ENCODE measurements around the gene ZFTA.
"Not testable (repeated sequence)": the region's sequence is repeated elsewhere in the genome, so short reads cannot be mapped to it uniquely, and the experiment has no call there.

Gene ZFTA

DNA sequence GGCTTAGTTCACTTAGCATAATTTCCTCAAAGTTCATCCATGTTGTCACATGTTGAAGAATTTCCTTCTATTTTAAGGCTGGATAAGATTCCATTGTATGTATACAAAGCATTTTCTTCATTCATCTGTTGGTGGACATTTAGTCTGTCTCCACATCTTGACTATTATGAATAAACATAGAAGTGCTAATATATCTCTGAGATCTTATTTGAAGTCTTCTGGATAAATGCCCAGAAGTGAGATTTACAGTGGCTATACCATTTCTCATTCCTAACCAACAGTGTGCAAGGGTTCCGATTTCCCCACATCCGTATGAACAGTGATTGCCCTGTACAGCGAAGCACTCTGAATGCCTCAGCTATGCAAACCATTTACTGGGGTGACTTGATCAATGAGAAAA lies 6.6 kb upstream of the ZFTA start:
- DNase-seq (ENCODE audit: low spot score) = no peak

DNA sequence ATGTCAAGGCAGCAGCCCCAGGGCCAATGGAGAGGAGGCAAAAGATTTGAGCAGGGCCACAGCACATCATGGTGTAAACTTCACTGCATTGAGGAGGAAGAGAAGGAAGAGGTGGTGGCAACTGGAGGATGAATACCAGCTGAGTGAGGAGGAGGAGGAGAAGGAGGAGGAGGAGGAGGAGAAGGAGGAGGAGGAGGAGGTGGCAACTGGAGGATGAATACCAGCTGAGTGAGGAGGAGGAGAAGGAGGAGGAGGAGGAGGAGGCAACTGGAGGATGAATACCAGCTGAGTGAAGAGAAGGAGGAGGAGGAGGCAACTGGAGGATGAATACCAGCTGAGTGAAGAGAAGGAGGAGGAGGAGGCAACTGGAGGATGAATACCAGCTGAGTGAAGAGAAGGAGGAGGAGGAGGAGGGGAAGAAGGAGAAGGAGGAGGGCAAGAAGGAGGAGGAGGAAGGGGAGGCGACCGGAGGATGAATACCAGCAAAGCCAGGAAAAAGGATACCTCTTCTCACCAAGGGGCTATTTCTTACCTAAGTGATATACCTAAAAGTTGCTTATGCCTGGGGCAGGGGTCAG lies 3.3 kb upstream of the ZFTA start:
- not testable (repeated sequence) for DNase-seq (ENCODE audit: low spot score)

DNA sequence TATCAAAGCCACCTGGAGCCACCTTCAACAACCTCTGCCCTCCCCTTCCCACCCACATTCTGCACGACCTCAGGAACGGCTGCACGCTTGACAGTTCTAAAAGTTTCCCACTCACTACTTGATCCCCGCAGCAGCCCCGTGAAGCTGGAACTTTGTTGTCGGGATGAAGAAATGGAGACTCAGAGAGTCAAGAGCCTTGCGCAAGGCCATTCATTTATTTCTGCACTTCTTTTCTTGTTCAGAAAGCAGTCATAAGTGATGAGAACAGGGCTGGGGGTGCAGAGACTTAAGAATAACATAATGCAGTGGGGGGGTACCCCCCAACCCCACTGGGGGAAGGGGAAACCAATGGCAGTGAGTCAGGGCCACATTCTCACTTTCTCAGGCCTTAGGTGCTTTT lies 2.2 kb upstream of the ZFTA start:
- DNase-seq (ENCODE audit: low spot score) = no peak

DNA sequence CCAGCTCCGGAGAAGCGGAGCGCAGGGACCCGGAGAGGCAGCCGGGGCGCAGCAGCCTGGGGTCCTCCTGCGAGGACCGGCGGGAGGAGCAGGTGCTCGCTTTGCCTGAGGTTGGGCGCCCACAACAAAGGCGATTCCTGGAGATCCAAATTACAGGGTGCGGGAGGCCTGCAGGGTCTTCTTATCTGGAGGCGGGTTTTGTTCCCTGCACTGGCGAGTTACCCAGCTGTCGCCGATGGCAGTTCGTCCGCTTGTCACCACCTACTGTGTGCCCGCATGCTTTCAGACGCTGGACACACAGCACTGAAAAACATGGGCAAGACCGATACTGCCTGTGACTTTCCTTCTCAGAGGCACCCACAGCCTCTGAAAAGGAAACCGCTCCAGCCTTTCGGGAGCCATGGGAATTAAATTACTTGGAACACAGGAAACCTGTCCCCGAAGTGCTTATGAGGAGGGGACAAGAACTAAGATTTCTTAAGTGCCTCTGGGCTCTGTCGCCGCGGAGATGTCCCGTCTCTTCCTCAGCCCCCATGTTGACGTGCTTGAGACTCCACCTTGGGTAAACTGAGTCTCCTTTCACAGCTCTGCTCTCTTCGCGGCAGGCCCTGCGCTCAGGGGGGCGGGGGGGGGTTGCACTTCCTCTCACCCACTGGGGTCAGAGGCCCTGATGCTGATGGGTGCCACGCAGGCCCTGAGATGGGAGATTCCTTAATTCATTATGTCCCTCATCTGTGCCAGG lies 1.3 kb upstream of the ZFTA start:
- no peak for DNase-seq (ENCODE audit: low spot score)

DNA sequence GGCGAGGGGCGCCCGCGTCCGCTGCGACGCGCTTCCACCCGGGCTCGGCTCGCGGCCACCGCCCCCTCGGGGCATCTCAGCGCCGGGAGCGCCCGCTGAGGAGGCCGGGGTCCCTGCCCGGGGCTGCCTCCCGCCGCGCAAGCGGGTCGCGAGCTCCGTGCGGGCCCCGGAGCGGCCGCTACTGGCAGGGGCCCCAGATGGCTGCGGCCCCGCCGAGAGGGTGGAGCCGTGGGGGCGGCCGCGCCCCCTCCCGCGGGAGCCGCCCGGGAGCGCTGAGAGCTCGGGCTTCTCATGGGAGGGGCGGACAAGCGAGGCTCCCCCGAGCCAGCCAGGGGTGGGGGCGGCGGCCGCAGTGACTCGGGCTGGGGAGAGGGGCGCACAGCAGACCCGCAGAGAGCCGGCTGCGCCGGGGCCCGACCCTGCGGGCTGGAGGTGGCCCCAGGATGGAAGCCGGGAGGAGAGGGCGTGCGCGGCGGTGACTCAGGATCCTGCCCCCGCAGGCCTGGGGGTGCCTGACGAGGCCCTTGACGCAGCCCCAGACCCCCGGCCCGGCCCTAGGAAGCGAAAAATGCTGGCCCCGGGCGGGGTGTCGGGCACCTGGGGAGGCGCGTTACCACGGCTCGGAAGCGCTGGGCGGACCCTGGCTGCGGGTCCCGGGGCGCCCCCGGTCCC lies 603 bp upstream of the ZFTA start:
- peak; percentile 45 for DNase-seq (ENCODE audit: low spot score)

DNA sequence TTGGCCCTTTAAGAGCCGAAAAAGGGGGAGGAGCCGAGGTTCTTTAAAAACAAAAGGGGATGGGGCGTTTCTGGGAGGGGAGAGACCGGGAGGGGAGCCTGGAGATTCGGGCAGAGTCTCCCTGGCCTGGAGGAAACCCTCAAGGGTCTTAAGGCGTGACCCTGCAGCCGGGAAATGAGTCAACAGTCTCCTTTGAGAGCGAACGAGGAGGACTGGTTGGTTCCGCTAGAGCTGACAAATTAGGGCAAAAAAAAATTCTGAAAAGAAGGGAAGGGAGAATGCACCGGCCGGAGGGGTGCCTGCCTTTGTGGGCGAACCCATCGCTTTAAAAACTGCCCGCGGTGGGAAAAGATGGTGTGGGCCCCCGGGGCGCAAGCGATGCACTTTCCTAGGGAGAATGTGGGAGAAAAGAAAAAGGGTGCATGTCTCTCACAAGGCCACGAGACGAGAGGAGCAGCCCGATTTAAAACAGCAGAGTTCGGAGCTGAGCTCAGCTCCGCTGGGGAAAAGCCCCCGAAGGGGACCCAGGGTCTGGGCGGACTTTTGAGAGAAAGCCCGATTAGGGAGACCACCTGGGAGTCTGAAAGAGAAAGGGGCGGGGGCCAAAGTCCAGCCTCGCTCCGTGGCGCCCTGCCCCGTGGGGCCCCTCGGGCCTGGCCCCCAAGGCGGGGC lies 874 bp downstream of the ZFTA start:
- peak; percentile 81 for DNase-seq (ENCODE audit: low spot score)

DNA sequence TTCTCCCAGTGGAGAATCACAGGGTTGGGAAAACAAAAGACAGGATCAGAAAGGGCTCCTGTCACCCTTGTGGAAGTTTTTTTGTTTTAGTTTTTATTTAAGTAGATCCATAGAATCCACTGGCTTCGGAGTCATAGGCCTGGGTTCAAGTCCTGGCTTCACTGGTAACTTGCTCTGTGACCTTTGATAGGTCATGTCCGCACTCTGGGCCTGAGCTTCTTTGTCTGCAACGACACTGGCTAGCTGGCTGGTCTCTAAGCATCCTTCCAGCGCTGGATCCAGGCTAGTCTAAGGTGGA lies 1.4 kb downstream of the ZFTA start:
- DNase-seq (ENCODE audit: low spot score) = no peak

DNA sequence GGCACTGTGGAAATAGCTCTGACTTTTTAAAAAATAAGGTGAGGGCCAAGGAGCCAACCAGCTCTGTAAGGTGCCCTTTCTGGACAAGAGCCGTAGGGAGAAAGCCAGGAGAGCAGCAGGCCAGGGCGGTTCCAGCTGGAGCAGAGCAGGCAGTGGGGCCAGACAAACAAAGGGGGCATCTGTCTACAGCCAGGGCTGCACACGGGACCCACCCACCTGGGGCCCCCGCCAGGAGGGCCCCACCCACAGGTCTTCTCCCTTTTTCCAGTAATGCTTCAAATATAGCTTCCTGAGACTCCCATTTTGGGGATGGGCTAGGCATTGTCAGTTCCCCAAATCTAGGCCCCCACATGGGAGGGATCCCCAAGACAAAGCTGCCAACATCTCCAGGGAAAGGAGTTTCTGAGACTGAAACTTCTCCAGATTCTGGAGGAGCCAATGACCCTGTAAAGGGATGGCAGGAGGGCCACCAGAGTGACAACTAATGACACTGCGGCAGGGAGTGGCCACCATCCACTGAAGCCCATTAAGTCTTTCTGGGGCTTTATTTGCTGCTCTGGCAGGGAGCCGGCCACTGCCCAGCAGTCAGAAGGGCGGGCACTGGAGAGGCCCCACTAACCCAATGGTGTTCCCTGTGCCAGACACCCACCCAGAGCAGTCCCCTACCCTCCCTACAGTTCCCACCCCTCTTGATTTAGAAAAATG lies 1.9 kb downstream of the ZFTA start:
- DNase-seq (ENCODE audit: low spot score) = no peak

DNA sequence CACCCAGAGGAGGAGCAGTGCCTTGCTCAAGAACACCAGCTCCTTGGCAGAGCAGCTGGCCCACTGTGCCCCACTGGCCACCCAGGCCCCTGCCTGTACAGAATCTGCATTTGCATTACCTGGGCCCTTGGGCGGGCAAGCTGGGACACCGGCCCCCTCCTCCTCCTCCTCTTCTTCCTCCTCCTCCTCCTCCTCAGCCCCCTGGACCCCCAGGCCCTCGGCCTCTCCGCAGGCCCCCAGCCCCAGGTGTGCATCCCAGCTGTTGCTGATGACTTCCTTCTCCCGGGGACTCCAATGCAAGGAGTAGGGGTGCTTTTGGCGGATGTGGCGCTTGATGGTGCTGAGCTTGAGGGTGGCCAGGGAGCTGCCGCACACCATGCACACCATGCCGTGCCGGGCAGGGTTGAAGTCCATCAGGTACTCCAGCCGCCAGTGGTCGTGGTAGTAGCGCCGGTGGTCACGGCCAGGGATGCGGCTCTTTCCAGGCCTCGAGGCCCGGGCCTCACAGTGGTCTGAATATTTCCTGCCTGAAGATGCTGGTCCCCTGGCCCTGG lies 2.8 kb downstream of the ZFTA start:
- DNase-seq (ENCODE audit: low spot score) = no peak

DNA sequence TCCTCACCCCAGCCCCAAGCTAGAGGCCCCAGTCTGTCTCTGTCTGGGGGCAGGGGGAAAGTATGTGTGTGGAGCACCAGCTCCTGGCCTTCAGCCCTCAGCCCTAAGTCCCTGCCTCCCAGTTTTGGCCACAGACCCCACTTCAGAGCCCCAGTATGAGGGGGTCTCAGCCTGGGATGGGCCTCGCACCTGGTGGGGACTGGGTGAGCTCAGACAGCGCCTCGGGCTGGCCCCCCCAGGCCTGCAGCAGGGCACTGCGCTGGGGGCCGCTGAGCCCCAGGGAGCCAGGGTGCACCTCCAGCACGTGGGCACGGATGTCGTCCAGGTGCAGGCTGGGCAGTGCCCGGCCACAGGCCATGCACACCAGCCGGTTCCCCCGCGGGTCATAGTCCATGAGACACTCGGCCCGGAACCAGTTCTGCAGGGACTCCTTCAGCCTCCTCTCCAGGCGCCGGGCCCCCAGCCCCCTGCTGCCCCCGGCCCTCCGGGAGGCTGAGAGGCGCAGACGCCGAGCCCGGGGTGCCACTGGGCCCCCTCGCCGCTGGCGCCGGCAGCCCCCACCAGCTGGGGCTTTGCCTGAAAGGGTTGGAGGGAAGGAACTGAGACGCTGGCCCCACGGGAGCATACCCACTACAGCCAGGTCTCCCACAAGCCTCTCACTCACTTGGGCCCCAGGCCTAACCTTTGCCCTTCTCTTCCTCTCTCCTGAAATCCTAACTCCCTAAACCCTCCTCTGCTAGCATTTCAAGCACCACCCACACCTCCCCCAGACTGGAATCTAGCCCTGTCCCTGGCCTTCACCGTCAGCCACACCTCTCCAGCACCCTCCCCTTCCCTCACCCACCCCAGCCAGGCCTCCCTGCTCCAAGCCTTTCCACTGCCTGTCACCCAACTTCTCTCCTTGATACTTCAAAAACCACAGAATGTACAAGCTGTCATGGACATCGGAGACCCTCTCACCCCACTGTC lies 3.6 kb downstream of the ZFTA start:
- no peak for DNase-seq (ENCODE audit: low spot score)

DNA sequence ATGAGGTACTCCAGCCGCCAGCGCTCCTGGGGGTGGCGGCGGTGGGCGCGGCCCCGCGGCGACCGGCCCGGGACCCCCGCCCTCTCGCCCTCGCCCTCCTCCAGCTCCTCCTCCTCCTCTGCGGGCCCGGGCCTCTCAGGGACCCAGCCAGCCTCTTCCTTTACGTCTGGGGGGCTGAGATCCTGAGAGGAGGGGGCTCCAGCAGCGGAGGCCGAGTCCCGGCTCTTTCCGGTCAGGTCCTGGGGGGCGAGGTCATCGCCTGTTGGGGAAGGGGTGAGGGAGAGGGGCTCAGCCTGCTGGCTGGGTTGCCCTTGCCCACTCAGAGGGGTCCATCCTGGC lies 4.3 kb downstream of the ZFTA start:
- DNase-seq (ENCODE audit: low spot score) = no peak

DNA sequence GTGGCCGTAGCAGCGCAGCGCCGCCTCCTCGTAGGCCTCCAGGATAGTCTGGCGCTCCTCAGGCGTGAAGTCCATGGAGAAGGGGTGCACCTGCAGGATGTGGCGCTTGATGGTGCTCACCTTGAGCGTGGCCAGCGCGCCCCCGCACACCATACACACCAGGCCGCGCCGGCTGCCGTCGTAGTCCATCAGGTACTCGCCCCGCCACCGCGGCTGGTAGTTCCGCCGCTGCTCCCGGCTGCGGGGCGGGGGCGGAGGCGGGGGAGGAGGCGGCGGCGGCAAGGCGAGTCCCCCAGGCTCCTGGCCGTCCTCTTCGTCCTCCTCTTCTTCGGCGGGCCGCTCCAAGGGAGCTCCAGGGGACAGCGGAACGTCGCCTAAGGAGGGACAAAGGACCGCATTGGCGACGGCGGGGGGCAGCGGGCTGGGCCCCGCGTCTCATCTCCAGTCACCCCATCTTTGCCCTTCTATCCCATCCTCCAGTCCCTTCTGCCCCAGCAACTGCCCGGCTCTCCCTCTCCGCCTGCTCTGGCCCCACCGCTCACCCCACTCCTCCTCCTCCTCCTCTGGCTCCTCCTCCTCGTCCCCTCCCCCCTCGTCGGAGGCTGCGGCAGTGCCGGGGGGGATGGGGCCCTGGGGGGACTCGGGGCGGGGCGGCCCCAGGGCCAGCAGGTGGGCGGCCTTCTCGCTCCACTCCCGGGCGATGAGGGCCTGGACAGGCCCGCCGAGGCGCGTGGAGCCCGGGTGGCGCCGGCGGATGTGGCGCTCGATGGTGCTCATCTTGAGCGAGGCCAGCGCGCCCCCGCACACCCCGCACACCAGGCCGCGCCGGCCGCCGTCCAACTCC lies 4.9 kb downstream of the ZFTA start:
- peak; percentile 54 for DNase-seq (ENCODE audit: low spot score)

DNA sequence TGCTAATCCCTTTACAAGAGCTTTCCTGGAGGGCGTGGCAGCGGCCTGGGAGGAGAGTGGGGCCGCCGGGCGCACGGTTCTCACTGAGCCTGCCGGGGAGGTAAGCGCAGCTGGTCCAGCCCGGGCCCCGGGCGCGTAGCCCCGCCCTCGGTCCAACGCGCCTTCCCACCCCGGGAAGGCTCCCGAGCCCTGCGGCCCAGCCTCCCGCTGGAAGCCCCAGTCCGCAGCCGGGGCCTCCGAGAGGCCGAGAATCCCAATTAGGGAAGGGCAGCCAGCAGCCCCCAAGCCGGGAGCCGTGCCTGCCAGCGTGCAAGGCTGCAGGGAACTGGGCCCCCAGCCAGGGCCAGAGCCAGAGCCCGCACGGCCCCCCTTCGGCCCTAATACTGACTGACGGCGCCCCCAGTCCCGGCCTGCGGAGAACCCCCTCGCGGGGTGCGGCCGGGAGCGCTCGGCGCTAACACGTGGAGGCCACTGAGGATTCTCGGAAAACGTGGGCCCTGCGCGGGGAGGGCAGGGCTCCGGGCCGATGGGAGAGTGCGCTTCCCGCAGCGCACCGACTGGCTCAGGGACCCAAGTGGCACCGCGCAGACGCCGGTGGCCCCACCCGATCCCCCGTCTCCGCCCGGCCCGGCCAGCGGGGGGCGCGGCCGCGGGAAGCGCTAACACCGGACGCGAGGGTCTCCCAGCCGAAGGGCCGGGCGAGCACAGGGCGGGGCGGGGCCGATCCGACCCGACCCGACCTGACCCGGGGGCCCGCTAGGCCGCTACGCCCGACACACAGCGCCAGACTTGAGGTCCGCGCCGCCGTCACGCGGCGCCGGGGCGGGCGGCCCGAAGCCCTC lies 5.7 kb downstream of the ZFTA start:
- DNase-seq (ENCODE audit: low spot score) = peak; percentile 35

DNA sequence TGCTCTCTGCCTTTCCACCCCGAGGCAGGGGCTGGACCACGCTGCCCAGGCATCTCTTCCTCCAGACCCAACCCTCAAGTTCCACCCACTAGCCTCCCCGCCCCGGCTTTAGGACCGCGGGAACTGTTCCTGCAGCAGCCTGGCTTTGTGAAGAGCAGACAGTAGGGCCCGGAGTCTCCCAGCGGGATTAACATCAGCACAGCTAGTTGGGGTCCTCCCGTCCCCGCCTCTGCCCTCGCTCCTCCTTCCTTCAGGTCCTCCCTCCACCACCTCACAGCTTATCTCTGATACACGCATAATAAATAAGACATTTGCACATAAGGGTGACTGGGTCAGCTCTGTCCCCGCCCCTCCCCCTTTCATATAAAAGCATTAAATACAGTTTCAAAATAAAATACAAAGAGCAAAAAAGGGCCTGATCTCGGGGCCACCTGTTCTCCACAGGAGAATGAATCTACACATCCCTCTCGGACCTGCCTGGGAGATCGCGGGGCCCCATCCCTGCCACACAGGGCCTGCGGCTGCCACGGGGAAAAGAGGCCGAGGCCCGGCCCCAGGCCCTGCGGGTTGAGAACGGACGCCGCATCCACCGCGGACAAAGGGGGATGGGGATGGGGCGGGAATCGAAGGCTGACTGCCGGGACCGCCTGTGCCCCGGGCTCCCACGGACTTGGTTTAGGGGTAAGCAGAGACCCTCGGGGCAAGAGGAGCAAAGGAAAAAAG lies 6.5 kb downstream of the ZFTA start:
- DNase-seq (ENCODE audit: low spot score) = peak; percentile 62

DNA sequence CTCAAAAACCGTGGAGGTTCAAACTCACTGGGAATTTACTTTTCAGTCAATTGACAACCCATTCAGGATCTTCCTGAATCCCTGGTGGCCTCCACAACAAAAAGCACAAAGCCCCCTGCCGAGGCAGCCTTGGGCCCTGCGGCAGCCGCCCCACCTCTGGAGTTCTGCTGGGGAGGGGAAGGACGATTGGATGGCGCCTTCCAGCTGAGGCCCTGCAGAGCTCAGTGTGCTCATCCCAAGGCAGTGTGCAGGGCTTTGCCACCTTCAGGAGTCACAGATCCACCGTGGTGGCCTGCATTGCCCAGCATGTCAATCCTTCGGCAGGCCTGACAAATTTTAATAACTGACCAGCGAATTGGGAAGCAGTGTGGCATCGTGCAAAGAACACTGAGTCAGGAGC lies 7.4 kb downstream of the ZFTA start:
- DNase-seq (ENCODE audit: low spot score) = no peak

DNA sequence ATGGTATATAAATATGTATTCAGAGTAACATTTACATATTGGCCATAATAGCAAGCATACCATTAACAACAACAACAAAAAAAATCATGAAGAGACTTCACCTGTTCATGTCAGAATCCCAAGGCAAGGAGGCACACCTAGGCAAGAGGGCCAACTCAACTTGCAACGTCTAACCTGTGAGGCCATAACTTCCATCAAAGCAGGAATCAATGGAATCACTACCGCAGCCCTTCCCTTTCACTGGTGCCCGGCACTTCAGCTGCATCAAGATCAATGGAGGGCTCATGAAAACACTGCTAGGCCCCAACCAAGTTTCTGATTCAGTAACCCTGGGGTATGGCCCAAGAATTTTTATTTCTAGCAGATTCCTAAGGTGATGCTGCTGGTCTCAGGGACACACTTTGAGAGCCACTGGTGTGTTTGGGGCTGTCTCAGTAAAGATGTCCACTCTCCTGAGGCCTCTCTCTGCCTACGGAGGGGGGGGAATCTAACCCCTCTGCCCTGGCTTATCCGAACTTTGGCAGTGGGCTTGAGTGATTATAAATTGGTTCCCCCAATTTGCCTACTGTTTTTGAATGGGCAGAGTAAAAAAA lies 8.0 kb downstream of the ZFTA start:
- no peak for DNase-seq (ENCODE audit: low spot score)

DNA sequence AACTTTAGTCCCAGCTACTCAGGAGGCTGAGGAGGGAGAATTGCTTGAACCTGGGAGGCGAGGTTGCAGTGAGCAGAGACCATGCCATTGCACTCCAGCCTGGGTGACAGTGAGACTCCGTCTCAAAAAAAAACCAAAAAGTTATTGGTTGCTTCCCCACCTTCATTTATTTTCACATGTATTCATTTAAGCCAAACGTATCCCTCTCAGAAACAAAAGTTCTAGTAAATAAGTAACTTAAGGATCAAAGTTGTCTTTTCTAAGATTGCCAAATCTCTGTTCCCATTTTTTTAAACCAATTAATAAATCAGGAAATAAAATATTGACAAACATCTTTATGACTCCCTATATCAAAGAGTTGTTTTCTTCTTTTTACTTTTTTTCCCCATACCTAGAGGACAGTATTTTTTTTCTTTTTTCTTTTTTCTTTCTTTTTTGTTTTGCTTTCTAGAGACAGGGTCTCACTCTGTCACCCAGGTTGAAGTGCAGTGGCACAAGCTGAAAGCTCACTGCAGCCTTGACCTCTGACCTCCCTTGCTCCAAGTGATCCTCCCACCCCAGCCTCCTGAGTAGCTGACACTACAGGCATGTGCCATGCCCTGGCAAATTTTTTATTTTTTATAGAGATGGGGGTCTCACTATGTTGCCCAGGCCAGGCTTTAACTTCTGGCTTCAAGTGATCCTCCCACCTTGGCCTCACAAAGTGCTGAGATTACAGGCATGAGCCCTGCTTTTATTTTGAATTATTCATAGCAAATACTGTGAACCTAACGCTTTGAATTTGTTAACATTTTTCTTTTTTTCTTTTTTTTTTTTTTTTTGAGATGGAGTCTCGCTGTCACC lies 11.4 kb downstream of the ZFTA start:
- DNase-seq (ENCODE audit: low spot score) = no peak
